ENCODE results near the gene TMPRSS4. TPM values are rescaled to one million over a fixed set of nuclear protein-coding genes. Genes with fewer than 3 reads are reported as not detected.

Gene TMPRSS4
- total and polyA plus RNA-seq, 9 of the 15 experiments (the other 6 are each of a cell fraction or from before 2014, with no cell fraction given), result 4.0 to 10.0 (median 5.6) TPM

DNA sequence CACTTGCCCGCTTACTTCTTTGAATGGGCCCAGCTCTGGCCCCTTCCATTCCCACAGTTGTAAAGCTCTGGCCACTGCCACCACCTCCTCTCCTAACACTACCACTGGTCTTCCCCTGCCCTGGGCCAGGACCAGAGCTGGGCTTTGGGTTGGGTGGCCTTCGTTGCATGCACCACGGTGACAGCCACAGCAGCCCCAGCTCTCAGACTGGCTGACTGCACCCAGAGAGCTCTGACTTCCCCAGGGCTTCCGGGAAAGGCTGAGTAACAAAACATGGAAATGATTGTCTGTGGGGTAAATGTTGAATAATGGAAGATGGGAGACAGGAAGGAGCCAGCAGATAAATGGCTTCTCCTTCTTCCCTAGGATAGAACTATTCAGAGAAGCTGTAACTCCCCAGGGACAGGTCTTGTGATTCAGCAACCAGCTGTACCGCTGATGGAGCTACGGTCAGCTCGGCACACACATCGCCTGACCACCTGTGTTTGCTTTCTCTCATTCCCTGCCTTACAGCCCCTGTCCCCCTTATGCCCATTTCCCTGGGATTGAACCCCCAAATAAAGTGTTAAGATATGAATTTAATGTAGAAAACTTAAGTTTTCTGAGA is 48.2 kb downstream of the TMPRSS4 start:
- no peak for FAIRE-seq
- POLR2A ChIA-PET, result interaction anchor here (0.6 to 1.7 kb wide), 4 partner anchors 9 to 518 kb away, joined by 3 to 6 read pairs (median 4); no protein-coding TSS in a partner anchor
- no peak overlapping the region for H3K4me3 ChIP-seq
- 0 out of 3 replicates have a peak, but pooled peaks have one; percentile 17 for ATAC-seq
- WGBS (ENCODE audit: insufficient coverage, low coverage, missing lambda C conversion rate), result 47% methylated on average over 8 of the region's 8 CpGs
- no peak overlapping the region for H3K27ac ChIP-seq (ENCODE audit: extremely low read depth, low read depth, low read length)
- no peak for DNase-seq (ENCODE audit: extremely low read depth in 1 of 4, low spot score in 3 of 4)
- no peak for TF ChIP-seq NFXL1 (CRISPR knock-in tag; IDR thresholded peaks at IDR 0.05)
- TF ChIP-seq ZNF12 (CRISPR knock-in tag; IDR thresholded peaks at IDR 0.05), result no peak
- TF ChIP-seq MEF2D (tag; conservative IDR thresholded peaks at IDR 0.05; ENCODE audit: low read depth), result no peak
- no peak for TF ChIP-seq TSC22D4 (tag; IDR thresholded peaks at IDR 0.05)
- TF ChIP-seq ZC3H11A (IDR thresholded peaks at IDR 0.05; ENCODE audit: low read depth, low read length), result no peak
- TF ChIP-seq HNRNPH1 (optimal IDR thresholded peaks at IDR 0.05; ENCODE audit: low read depth, low read length), result no peak
- TF ChIP-seq ZNF436 (CRISPR knock-in tag; IDR thresholded peaks at IDR 0.05), result no peak
- no peak for TF ChIP-seq CREB1 (IDR thresholded peaks at IDR 0.05)
- TF ChIP-seq CREB1 (CRISPR knock-in tag; IDR thresholded peaks at IDR 0.05), result no peak
- TF ChIP-seq ZNF717 (CRISPR knock-in tag; IDR thresholded peaks at IDR 0.05), result no peak
- no peak for TF ChIP-seq KLF13 (tag; IDR thresholded peaks at IDR 0.05; ENCODE audit: borderline replicate concordance, low read depth)
- no peak for TF ChIP-seq ZNF134 (CRISPR knock-in tag; conservative IDR thresholded peaks at IDR 0.05)
- TF ChIP-seq KAT2B (IDR thresholded peaks at IDR 0.05; ENCODE audit: low read depth, low read length), result no peak
- no peak for TF ChIP-seq CBFA2T2 (conservative IDR thresholded peaks at IDR 0.05)
- TF ChIP-seq BCOR (IDR thresholded peaks at IDR 0.05), result no peak
- H3K36me3 ChIP-seq (ENCODE audit: control insufficient read depth, insufficient read depth, low read length), result no peaks in the 10 kb centered on the region
- H3K79me2 ChIP-seq (ENCODE audit: control insufficient read depth, insufficient read depth, low read length), result no peaks in the 10 kb centered on the region
- H3K27me3 ChIP-seq (ENCODE audit: control insufficient read depth in 2 of 2, insufficient read depth in 2 of 2, low read length in 2 of 2), result no peaks in the 10 kb centered on the region
- no peaks in the 10 kb centered on the region for H3K4me1 ChIP-seq (replicated peaks in 1 of 2; ENCODE audit: control insufficient read depth in 2 of 2, insufficient read depth in 2 of 2, low read length in 2 of 2)
- BruUV-seq (replicated peaks), result no TSS peak
- no peak overlapping the region for H2AFZ ChIP-seq (ENCODE audit: low read depth, low read length)
- H3K9ac ChIP-seq (ENCODE audit: insufficient read depth in 1 of 2, low read depth in 2 of 2, low read length in 2 of 2), result peak overlapping the region in 1 of 2 experiments; percentile 66; a peak in 1 of 4 replicates
- intact Hi-C loops (cut with micrococcal nuclease), result loop anchor here (5.0 kb wide), 1 partner anchor 58 kb away; no protein-coding TSS in a partner anchor
- no peaks in the 10 kb centered on the region for H4K20me1 ChIP-seq (replicated peaks; ENCODE audit: control insufficient read depth, insufficient read depth, low read length)
- H3K4me2 ChIP-seq (ENCODE audit: insufficient read depth, low read length), result no peak overlapping the region
- CTCF ChIA-PET (ENCODE audit: low intra/inter-chr PET ratio), result no interaction called here
- H3K9me1 ChIP-seq (ENCODE audit: control insufficient read depth, insufficient read depth, low read length), result no peaks in the 10 kb centered on the region
- in situ Hi-C loops (cut with MboI), result no loop called here
- H3K9me3 ChIP-seq (replicated peaks; ENCODE audit: control insufficient read depth, insufficient read depth, low read depth, low read length), result no peaks in the 10 kb centered on the region
